Measurements from ENCODE around the gene ZKSCAN2. TPM values are rescaled to one million over a fixed set of nuclear protein-coding genes. Genes with fewer than 3 reads are reported as not detected.

ZKSCAN2 gene
- total and polyA plus RNA-seq, 10 donors, result 0.74 to 6.0 (median 4.1) TPM

DNA sequence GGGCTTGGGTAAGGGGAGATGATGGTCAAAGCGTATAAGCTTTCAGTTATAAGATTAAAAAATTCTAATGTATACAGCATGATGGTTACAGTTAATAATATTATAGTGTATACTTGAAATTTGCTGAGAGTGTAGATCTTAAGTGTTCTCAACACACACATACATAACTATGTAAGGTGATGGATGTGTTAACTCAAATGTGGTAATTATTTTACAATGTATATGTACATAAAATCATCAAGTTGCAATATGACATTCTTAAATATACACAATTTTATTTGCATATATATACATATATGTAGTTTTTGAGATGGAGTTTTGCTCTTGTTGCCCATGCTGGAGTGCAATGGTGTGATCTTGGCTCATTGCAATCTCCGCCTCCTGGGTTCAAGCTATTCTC is 7.2 kb downstream of the ZKSCAN2 start:
- Histone ChIP-seq H3K4me1 (peaks cover 0 to 4% (median 2%) of the 10 kb centered on the region in 6 donors), H3K27ac (no peak overlapping the region), H3K36me3 (peaks cover 0 to 96% (median 47%) of the 10 kb centered on the region in 6 donors), H3K9me3 (peaks cover 0 to 9% (median 5%) of the 10 kb centered on the region in 8 donors), H3K4me3 (no peak overlapping the region), H3K27me3 (replicated peaks in 1 of 7) (no peaks in the 10 kb centered on the region)
- no peak for DNase-seq
- WGBS, 5 donors, result 95 to 100% (median 96%) methylated on average over 2 of the region's 2 CpGs
- TF ChIP-seq POLR2A (IDR thresholded peaks at IDR 0.05), result no peak
- no peak for TF ChIP-seq CTCF (IDR thresholded peaks at IDR 0.05 in 8 of 11, conservative IDR thresholded peaks at IDR 0.05 in 3 of 11)
- intact Hi-C loops (cut with DNase I; ENCODE audit: low total_unique reads), result no loop called here

- peaks cover 0 to 30% (median 11%) of the 10 kb centered on the region in 6 donors for H3K36me3 ChIP-seq
- H3K27ac ChIP-seq, result no peak overlapping the region
- WGBS, 5 donors, result 84 to 96% (median 89%) methylated on average over 3 of the region's 3 CpGs
- H3K27me3 ChIP-seq (replicated peaks in 1 of 7), result no peaks in the 10 kb centered on the region
- H3K4me1 ChIP-seq, result peaks cover 0 to 6% (median 3%) of the 10 kb centered on the region in 6 donors
- no peak for DNase-seq
- H3K9me3 ChIP-seq, result no peaks in the 10 kb centered on the region
- H3K4me3 ChIP-seq, result no peak overlapping the region
- intact Hi-C loops (cut with DNase I; ENCODE audit: low total_unique reads), result no loop called here
- TF ChIP-seq POLR2A (IDR thresholded peaks at IDR 0.05), result no peak
- TF ChIP-seq POLR2AphosphoS5 (IDR thresholded peaks at IDR 0.05), result no peak
- TF ChIP-seq CTCF (IDR thresholded peaks at IDR 0.05 in 8 of 11, conservative IDR thresholded peaks at IDR 0.05 in 3 of 11), result no peak
Measured at GRCh38 chr16:25235991-25236390, 21.7 kb downstream of the ZKSCAN2 start.

GRCh38 chr16:25228372-25228771 is 29.3 kb downstream of the ZKSCAN2 start:
- Histone ChIP-seq H3K27me3 (replicated peaks in 1 of 7) (no peaks in the 10 kb centered on the region), H3K9me3 (no peaks in the 10 kb centered on the region), H3K4me3 (no peak overlapping the region), H3K27ac (no peak overlapping the region), H3K4me1 (peaks cover 0 to 10% (median 4%) of the 10 kb centered on the region in 6 donors), H3K36me3 (no peaks in the 10 kb centered on the region)
- TF ChIP-seq POLR2A (IDR thresholded peaks at IDR 0.05) (no peak), POLR2AphosphoS5 (IDR thresholded peaks at IDR 0.05) (no peak), CTCF (IDR thresholded peaks at IDR 0.05 in 8 of 11, conservative IDR thresholded peaks at IDR 0.05 in 3 of 11) (no peak)
- 65 to 82% (median 72%) methylated on average over 8 to 10 of the region's 10 CpGs for WGBS, 5 donors
- intact Hi-C loops (cut with DNase I; ENCODE audit: low total_unique reads), result loop anchor here (5.0 to 10.0 kb wide), 2 partner anchors 104 to 171 kb away; no protein-coding TSS in a partner anchor
- no peak for DNase-seq

GRCh38 chr16:25224731-25225319 is 32.8 kb downstream of the ZKSCAN2 start:
- H3K9me3 ChIP-seq, result no peaks in the 10 kb centered on the region
- H3K4me1 ChIP-seq, result peaks cover 0 to 8% (median 3%) of the 10 kb centered on the region in 6 donors
- H3K27me3 ChIP-seq (replicated peaks in 1 of 7), result no peaks in the 10 kb centered on the region
- WGBS, 5 donors, result 85 to 94% (median 91%) methylated on average over 7 of the region's 7 CpGs
- no peaks in the 10 kb centered on the region for H3K36me3 ChIP-seq
- TF ChIP-seq POLR2A (IDR thresholded peaks at IDR 0.05) (no peak), CTCF (IDR thresholded peaks at IDR 0.05 in 8 of 11, conservative IDR thresholded peaks at IDR 0.05 in 3 of 11) (no peak), POLR2AphosphoS5 (IDR thresholded peaks at IDR 0.05) (no peak)
- no peak for DNase-seq
- H3K4me3 ChIP-seq, result no peak overlapping the region
- H3K27ac ChIP-seq, result no peak overlapping the region
- intact Hi-C loops (cut with DNase I; ENCODE audit: low total_unique reads), result loop anchor here (5.0 to 10.0 kb wide), 2 partner anchors 100 to 168 kb away; no protein-coding TSS in a partner anchor

Data from spleen (tissue), 11 donors.